Panc1 (cell line): ENCODE measurements around the gene APOLD1.

Experiments
- POLR2AphosphoS5 ChIP-seq: IDR thresholded peaks from 2 replicates; pipeline ENCODE4 v1.6.1; 2012; ENCODE audit warnings: mild to moderate bottlenecking, low read depth, low read length, moderate library complexity
- SIN3A ChIP-seq: IDR thresholded peaks from 2 replicates; pipeline ENCODE4 v1.6.1; 2012; ENCODE audit warnings: low read depth, mild to moderate bottlenecking, low read length, moderate library complexity, borderline replicate concordance; ENCODE audit not compliant: insufficient read depth
- TCF7L2 ChIP-seq: IDR thresholded peaks from 2 replicates; pipeline ENCODE4 v1.6.1; 2011; ENCODE audit warnings: mild to moderate bottlenecking, low read depth, low read length, inconsistent platforms
- TF ChIP-seq, protein P1 (sequence below): fragments of 450-650 bp; IDR thresholded peaks from 2 replicates; pipeline ENCODE4 v1.5.1; 2017; ENCODE audit warnings: mild to moderate bottlenecking
- TF ChIP-seq, protein P2 (sequence below), 2 experiments: IDR thresholded peaks; 2 replicates each; pipeline ENCODE4 v1.6.1; 2011 to 2012; ENCODE audit warnings: low read depth in 2 of 2, control low read depth in 1 of 2, low read length in 1 of 2, mild to moderate bottlenecking in 1 of 2, moderate library complexity in 1 of 2; ENCODE audit not compliant: insufficient read depth in 1 of 2

DNA sequence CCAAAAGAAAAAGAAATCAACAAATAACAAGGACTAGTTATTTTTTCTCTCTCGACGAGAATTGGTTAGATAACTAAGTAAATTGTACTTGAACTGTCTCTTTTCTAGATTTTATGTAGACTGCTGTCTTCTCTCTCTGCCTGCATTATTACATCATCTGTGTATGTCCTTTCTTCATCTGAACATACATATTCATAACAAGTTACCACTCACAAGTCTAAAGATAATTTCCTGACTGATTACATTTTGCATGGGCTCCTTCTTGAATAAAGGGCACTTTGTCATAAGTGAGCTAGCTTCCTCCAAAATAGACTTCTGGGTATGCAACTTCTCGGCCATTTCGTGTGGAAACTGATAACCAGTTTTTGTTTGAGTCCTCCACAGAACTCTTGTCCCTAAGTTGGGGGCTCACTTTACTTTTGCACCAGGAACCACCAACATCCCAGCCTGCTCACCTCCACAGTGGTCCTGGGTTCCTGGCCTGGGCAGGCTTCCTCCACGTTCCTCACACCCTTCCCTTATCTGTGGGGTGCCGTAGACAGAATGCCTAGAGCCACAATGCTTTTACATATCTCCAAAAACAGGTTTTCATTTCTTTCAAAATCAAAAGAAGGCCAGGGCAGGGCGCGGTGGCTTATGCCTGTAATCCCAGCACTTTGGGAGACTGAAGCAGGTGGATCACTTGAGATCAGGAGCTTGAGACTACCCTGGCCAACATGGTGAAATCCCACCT is 21.5 kb downstream of the APOLD1 start:
- TF ChIP-seq, protein P1, sequence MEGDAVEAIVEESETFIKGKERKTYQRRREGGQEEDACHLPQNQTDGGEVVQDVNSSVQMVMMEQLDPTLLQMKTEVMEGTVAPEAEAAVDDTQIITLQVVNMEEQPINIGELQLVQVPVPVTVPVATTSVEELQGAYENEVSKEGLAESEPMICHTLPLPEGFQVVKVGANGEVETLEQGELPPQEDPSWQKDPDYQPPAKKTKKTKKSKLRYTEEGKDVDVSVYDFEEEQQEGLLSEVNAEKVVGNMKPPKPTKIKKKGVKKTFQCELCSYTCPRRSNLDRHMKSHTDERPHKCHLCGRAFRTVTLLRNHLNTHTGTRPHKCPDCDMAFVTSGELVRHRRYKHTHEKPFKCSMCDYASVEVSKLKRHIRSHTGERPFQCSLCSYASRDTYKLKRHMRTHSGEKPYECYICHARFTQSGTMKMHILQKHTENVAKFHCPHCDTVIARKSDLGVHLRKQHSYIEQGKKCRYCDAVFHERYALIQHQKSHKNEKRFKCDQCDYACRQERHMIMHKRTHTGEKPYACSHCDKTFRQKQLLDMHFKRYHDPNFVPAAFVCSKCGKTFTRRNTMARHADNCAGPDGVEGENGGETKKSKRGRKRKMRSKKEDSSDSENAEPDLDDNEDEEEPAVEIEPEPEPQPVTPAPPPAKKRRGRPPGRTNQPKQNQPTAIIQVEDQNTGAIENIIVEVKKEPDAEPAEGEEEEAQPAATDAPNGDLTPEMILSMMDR: no peak
- TF ChIP-seq POLR2AphosphoS5 (no peak), TCF7L2 (no peak), SIN3A (no peak)
- TF ChIP-seq, protein P2, sequence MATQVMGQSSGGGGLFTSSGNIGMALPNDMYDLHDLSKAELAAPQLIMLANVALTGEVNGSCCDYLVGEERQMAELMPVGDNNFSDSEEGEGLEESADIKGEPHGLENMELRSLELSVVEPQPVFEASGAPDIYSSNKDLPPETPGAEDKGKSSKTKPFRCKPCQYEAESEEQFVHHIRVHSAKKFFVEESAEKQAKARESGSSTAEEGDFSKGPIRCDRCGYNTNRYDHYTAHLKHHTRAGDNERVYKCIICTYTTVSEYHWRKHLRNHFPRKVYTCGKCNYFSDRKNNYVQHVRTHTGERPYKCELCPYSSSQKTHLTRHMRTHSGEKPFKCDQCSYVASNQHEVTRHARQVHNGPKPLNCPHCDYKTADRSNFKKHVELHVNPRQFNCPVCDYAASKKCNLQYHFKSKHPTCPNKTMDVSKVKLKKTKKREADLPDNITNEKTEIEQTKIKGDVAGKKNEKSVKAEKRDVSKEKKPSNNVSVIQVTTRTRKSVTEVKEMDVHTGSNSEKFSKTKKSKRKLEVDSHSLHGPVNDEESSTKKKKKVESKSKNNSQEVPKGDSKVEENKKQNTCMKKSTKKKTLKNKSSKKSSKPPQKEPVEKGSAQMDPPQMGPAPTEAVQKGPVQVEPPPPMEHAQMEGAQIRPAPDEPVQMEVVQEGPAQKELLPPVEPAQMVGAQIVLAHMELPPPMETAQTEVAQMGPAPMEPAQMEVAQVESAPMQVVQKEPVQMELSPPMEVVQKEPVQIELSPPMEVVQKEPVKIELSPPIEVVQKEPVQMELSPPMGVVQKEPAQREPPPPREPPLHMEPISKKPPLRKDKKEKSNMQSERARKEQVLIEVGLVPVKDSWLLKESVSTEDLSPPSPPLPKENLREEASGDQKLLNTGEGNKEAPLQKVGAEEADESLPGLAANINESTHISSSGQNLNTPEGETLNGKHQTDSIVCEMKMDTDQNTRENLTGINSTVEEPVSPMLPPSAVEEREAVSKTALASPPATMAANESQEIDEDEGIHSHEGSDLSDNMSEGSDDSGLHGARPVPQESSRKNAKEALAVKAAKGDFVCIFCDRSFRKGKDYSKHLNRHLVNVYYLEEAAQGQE (IDR thresholded peaks at IDR 0.05; ENCODE audit: insufficient read depth in 1 of 2, low read depth in 2 of 2, low read length in 1 of 2): no peak
